H1 (cell line): ENCODE results near the gene TAF1D. TPM values are rescaled to one million over a fixed set of nuclear protein-coding genes. Genes with fewer than 3 reads are reported as not detected.

Source experiments
- CTCF ChIA-PET: fragments of 300-600 bp; sonication (Branson Sonifier 250); formaldehyde crosslinking; loops from one replicate; lab custom pipeline; 2021; ENCODE audit not compliant: partially characterized antibody; lab: Charles Lee
- POLR2A ChIA-PET: fragments of 300-600 bp; sonication (Branson Sonifier 250); formaldehyde crosslinking; loops from one replicate; lab custom pipeline; 2021; ENCODE audit warnings: inconsistent platforms; ENCODE audit not compliant: partially characterized antibody; lab: Charles Lee
- DNase-seq, 2 experiments: peaks; one replicate each; pipeline versions ENCODE4 v3.0.0 to v3.0.0-alpha.2; 2010 to 2022; ENCODE audit warnings: low spot score in 2 of 2, low read depth in 1 of 2, mixed read lengths in 1 of 2
- FAIRE-seq: peaks from 2 replicates; lab custom pipeline; 2011; peaks lifted over from hg19 to GRCh38; lab: Jason Lieb, UNC
- H2AFZ ChIP-seq: 2 replicates; pipeline ENCODE4 v1.8.1; 2012; ENCODE audit warnings: low read length, inconsistent platforms
- H2AK5ac ChIP-seq: 2 replicates; pipeline ENCODE4 v1.6.1; 2013; ENCODE audit warnings: low read depth, low read length
- H2BK120ac ChIP-seq: replicated peaks from 2 replicates; pipeline ENCODE3; 2013; ENCODE audit warnings: low read depth, low read length, inconsistent platforms
- H2BK12ac ChIP-seq: 2 replicates; pipeline ENCODE4 v1.6.1; 2013; ENCODE audit warnings: low read depth, low read length
- H2BK15ac ChIP-seq: 2 replicates; pipeline ENCODE4 v1.6.1; 2013; ENCODE audit warnings: low read length
- H2BK20ac ChIP-seq: 2 replicates; pipeline ENCODE4 v1.6.1; 2013; ENCODE audit warnings: low read length
- H2BK5ac ChIP-seq: 2 replicates; pipeline ENCODE4 v1.6.1; 2013; ENCODE audit warnings: low read depth, low read length
- H3K14ac ChIP-seq: 2 replicates; pipeline ENCODE4 v1.6.1; 2013; ENCODE audit warnings: inconsistent platforms; ENCODE audit not compliant: insufficient read length
- H3K18ac ChIP-seq: 2 replicates; pipeline ENCODE4 v1.6.1; 2013; ENCODE audit warnings: low read length; ENCODE audit errors: extremely low read depth
- H3K23ac ChIP-seq: 2 replicates; pipeline ENCODE4 v1.6.1; 2013; ENCODE audit warnings: inconsistent platforms; ENCODE audit not compliant: insufficient read length
- H3K23me2 ChIP-seq: 2 replicates; pipeline ENCODE4 v1.6.1; 2013; ENCODE audit warnings: low read depth, low read length
- H3K27ac ChIP-seq: 2 replicates; pipeline ENCODE4 v1.6.1; 2011; ENCODE audit warnings: low read depth, low read length, inconsistent platforms
- H3K27me3 ChIP-seq, 4 experiments: replicated peaks in 1 of 4; 1 replicate in 1 of 4; 2 replicates in 3 of 4; pipeline versions ENCODE4 v1.6.1 to v1.8.1; 2011 to 2013; ENCODE audit warnings: low read length in 3 of 4, mild to moderate bottlenecking in 3 of 4, inconsistent platforms in 2 of 4, mixed read lengths in 2 of 4, moderate library complexity in 1 of 4; ENCODE audit not compliant: control insufficient read depth in 3 of 4, insufficient read depth in 3 of 4; ENCODE audit errors: extremely low read depth in 1 of 4
- H3K36me3 ChIP-seq, 4 experiments: 2 replicates each; pipeline versions ENCODE4 v1.6.1 to v1.8.1; 2011 to 2013; ENCODE audit warnings: mild to moderate bottlenecking in 4 of 4, low read length in 3 of 4, moderate library complexity in 2 of 4, control low read depth in 1 of 4, inconsistent platforms in 1 of 4; ENCODE audit not compliant: insufficient read depth in 4 of 4, control insufficient read depth in 2 of 4
- H3K4ac ChIP-seq: replicated peaks from 2 replicates; pipeline ENCODE3; 2013; ENCODE audit warnings: low read length, low read depth, mixed read lengths, inconsistent platforms; ENCODE audit not compliant: insufficient read length
- H3K4me1 ChIP-seq, 4 experiments: replicated peaks in 1 of 4; 1 replicate in 1 of 4; 2 replicates in 3 of 4; pipeline versions ENCODE4 v1.6.1 to v1.8.1; 2011 to 2013; ENCODE audit warnings: low read length in 3 of 4, inconsistent platforms in 2 of 4, mixed read lengths in 1 of 4; ENCODE audit not compliant: insufficient read depth in 4 of 4, control insufficient read depth in 3 of 4
- H3K4me2 ChIP-seq, 2 experiments: 2 replicates each; pipeline versions ENCODE4 v1.6.1 to v1.8.1; 2011 to 2013; ENCODE audit warnings: low read depth in 2 of 2, low read length in 2 of 2, control low read depth in 1 of 2, inconsistent platforms in 1 of 2, mild to moderate bottlenecking in 1 of 2; ENCODE audit not compliant: insufficient read depth in 1 of 2
- H3K4me3 ChIP-seq, 4 experiments: fragments of 200-600, 300-600 bp in 1 of 4; sonication (generic), shearing (Covaris generic), sonication (Bioruptor Twin) in 1 of 4; 2 replicates each; pipeline versions ENCODE4 v1.5.1 to v1.8.1; 2011 to 2016; ENCODE audit warnings: low read length in 4 of 4, low read depth in 3 of 4, control low read depth in 2 of 4, inconsistent platforms in 2 of 4, mild to moderate bottlenecking in 2 of 4, mixed read lengths in 1 of 4, moderate library complexity in 1 of 4; ENCODE audit not compliant: insufficient read depth in 2 of 4; ENCODE audit errors: extremely low read depth in 1 of 4
- H3K56ac ChIP-seq: replicated peaks from 2 replicates; pipeline ENCODE3; 2013; ENCODE audit warnings: low read depth, mild to moderate bottlenecking, mixed read lengths, low read length, inconsistent platforms; ENCODE audit not compliant: insufficient read length
- H3K79me1 ChIP-seq: 2 replicates; pipeline ENCODE4 v1.6.1; 2013; ENCODE audit warnings: low read depth, low read length, control low read depth
- H3K79me2 ChIP-seq, 2 experiments: 2 replicates each; pipeline versions ENCODE4 v1.6.1 to v1.8.1; 2012 to 2013; ENCODE audit warnings: low read length in 2 of 2, mild to moderate bottlenecking in 2 of 2, inconsistent platforms in 1 of 2; ENCODE audit not compliant: insufficient read depth in 2 of 2, control insufficient read depth in 1 of 2
- H3K9ac ChIP-seq, 4 experiments: replicated peaks in 1 of 4; 1 replicate in 1 of 4; 2 replicates in 3 of 4; pipeline versions ENCODE4 v1.6.1 to v1.8.1; 2011 to 2013; ENCODE audit warnings: low read depth in 3 of 4, low read length in 3 of 4, control low read depth in 2 of 4, mild to moderate bottlenecking in 2 of 4, moderate library complexity in 2 of 4, inconsistent platforms in 1 of 4; ENCODE audit errors: extremely low read depth in 1 of 4
- H3K9me3 ChIP-seq, 2 experiments: 2 replicates each; pipeline versions ENCODE4 v1.6.1 to v1.8.1; 2012 to 2013; ENCODE audit warnings: mild to moderate bottlenecking in 2 of 2, moderate library complexity in 2 of 2, control low read depth in 1 of 2, inconsistent platforms in 1 of 2, low read depth in 1 of 2, low read length in 1 of 2, mixed read lengths in 1 of 2; ENCODE audit not compliant: insufficient read depth in 2 of 2
- H4K20me1 ChIP-seq, 2 experiments: replicated peaks in 1 of 2; 2 replicates each; pipeline versions ENCODE3 to v1.8.1; 2011 to 2013; ENCODE audit warnings: inconsistent platforms in 2 of 2, low read length in 2 of 2, mild to moderate bottlenecking in 1 of 2; ENCODE audit not compliant: insufficient read depth in 2 of 2, control insufficient read depth in 1 of 2
- H4K5ac ChIP-seq: 2 replicates; pipeline ENCODE4 v1.6.1; 2013; ENCODE audit warnings: low read length, low read depth, mixed read lengths, inconsistent platforms; ENCODE audit not compliant: insufficient read length
- H4K8ac ChIP-seq: 2 replicates; pipeline ENCODE4 v1.8.0; 2013; ENCODE audit warnings: mild to moderate bottlenecking, moderate library complexity, low read length, inconsistent platforms; ENCODE audit not compliant: insufficient read depth; ENCODE audit errors: extremely low read depth
- H4K91ac ChIP-seq: replicated peaks from 2 replicates; pipeline ENCODE3; 2013; ENCODE audit warnings: low read length, mixed read lengths, inconsistent platforms; ENCODE audit not compliant: insufficient read length
- SAP30 ChIP-seq: fragments of 300-600 bp; sonication (generic); IDR thresholded peaks from 2 replicates; pipeline ENCODE4 v1.7.1; 2012; ENCODE audit warnings: low read length, moderate library complexity, mild to moderate bottlenecking, inconsistent platforms; ENCODE audit not compliant: insufficient read depth, insufficient replicate concordance
- TBP ChIP-seq: IDR thresholded peaks from 2 replicates; pipeline ENCODE4 v1.6.1; 2011; ENCODE audit warnings: low read depth, low read length, improper control_type of control experiment
- USF2 ChIP-seq: IDR thresholded peaks from 2 replicates; pipeline ENCODE4 v1.6.1; 2011; ENCODE audit warnings: low read length, improper control_type of control experiment
- ZNF274 ChIP-seq: IDR thresholded peaks from 2 replicates; pipeline ENCODE4 v1.7.0; 2012; ENCODE audit warnings: low read length, borderline replicate concordance; ENCODE audit errors: extremely low read depth
- WGBS, 2 experiments: shearing (Covaris generic) in 1 of 2; methylation state at CpG; one replicate each; pipeline versions ENCODE4 v1.1.6 to v1.1.7; 2013 to 2015; ENCODE audit warnings: low lambda C conversion rate in 2 of 2, mixed read lengths in 2 of 2, inconsistent platforms in 1 of 2, low coverage in 1 of 2, missing lambda C conversion rate in 1 of 2; ENCODE audit not compliant: insufficient replicate concordance in 2 of 2, insufficient coverage in 1 of 2, insufficient read length in 1 of 2; ENCODE audit errors: extremely low coverage in 1 of 2, missing lambda C conversion rate in 1 of 2; 5-methylcytosine and 5-hydroxymethylcytosine counted together
- polyA plus RNA-seq, 7 experiments: library from polyadenylated mRNA; depleted of rRNA in 3 of 7; stranded (reverse) in 5 of 7; unstranded in 2 of 7; fragments of >200 nt in 5 of 7; fragments of 200-250 nt in 2 of 7; gene quantifications; 1 replicate in 5 of 7; 2 replicates in 1 of 7; 4 replicates in 1 of 7; pipeline versions ENCODE4 v1.2.1 to v1.2.3, GENCODE V29; 2011 to 2013; ENCODE audit warnings: missing spikeins in 2 of 7, mixed read lengths in 2 of 7
- total RNA-seq: library from RNA; stranded (reverse); fragmentation: NEBNext Ultra II Directional; extraction: Animal tissue kit (Norgen Biotek cat#: 25700); gene quantifications from 2 replicates; pipeline ENCODE4 v1.2.1, GENCODE V29; 2021
- TF ChIP-seq, protein P1 (sequence below): IDR thresholded peaks from 2 replicates; pipeline ENCODE4 v1.6.1; 2012; ENCODE audit warnings: inconsistent platforms

TAF1D gene
- total and polyA plus RNA-seq, 2 of the 8 experiments (the other 6 are each of a cell fraction or from before 2014, with no cell fraction given), result 64.7 to 212 TPM

GRCh38 chr11:93740730-93741093, 583 bp downstream of the TAF1D start:
- Histone ChIP-seq H2BK20ac (no peak overlapping the region), H3K23me2 (no peaks in the 10 kb centered on the region; the same call in 1 of the 2 replicates), H3K4me1 (peaks cover 3 to 9% (median 6%) of the 10 kb centered on the region in 4 experiments; a peak in 6 of 7 replicates), H3K9me3 (no peaks in the 10 kb centered on the region), H4K91ac (peak overlapping the region; percentile 48), H2BK120ac (no peak overlapping the region), H3K18ac (peak overlapping the region; percentile 89), H3K4me3 (peak overlapping the region; percentile 91 to 100 (median 98)), H3K79me2 (peaks cover 18 to 79% of the 10 kb centered on the region in 2 experiments), H3K4ac (no peak overlapping the region), H3K4me2 (peak overlapping the region; percentile 69 to 96), H4K8ac (peak overlapping the region; percentile 95; the same call in 1 of the 2 replicates), H2BK12ac (no peak overlapping the region), H3K27me3 (no peaks in the 10 kb centered on the region), H3K79me1 (no peaks in the 10 kb centered on the region; the same call in 1 of the 2 replicates), H3K14ac (no peak overlapping the region), H4K20me1 (peaks cover 6 to 8% of the 10 kb centered on the region in 2 experiments), H2BK15ac (no peak overlapping the region), H4K5ac (peak overlapping the region; percentile 90), H3K56ac (peak overlapping the region; percentile 81), H3K27ac (peak overlapping the region; percentile 93), H2AK5ac (peak overlapping the region; percentile 98; the same call in 1 of the 2 replicates), H3K23ac (no peak overlapping the region), H2BK5ac (peak overlapping the region; percentile 90), H2AFZ (no peak overlapping the region), H3K9ac (peak overlapping the region; percentile 85 to 100 (median 97)), H3K36me3 (peaks cover 18 to 51% (median 40%) of the 10 kb centered on the region in 4 experiments)
- FAIRE-seq, result no peak
- DNase-seq, result no peak
- CTCF ChIA-PET, result interaction anchor here (0.6 to 1.5 kb wide), 4 partner anchors 9 to 676 kb away, joined by 3 to 5 read pairs (median 4); no protein-coding TSS in a partner anchor
- WGBS, 2 experiments, result 1% methylated on average over 20 of the region's 20 CpGs; no CpG with 5 or more reads in 1 of the 2 experiments
- POLR2A ChIA-PET, result interaction anchor here (0.6 to 16.4 kb wide), 30 partner anchors 11 to 931 kb away, joined by 3 to 495 read pairs (median 6); partner anchors contain the start of genes CEP295, MED17 and SLC36A4
- TF ChIP-seq, protein P1, sequence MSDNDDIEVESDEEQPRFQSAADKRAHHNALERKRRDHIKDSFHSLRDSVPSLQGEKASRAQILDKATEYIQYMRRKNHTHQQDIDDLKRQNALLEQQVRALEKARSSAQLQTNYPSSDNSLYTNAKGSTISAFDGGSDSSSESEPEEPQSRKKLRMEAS, result peak; percentile 63
- peak; percentile 43; the same call in 1 of the 2 replicates for TF ChIP-seq USF2
- TF ChIP-seq TBP, result no peak
- no peak for TF ChIP-seq ZNF274
- peak; percentile 80 for TF ChIP-seq SAP30
